Measurements from ENCODE around the gene OPCML.

Gene OPCML

DNA sequence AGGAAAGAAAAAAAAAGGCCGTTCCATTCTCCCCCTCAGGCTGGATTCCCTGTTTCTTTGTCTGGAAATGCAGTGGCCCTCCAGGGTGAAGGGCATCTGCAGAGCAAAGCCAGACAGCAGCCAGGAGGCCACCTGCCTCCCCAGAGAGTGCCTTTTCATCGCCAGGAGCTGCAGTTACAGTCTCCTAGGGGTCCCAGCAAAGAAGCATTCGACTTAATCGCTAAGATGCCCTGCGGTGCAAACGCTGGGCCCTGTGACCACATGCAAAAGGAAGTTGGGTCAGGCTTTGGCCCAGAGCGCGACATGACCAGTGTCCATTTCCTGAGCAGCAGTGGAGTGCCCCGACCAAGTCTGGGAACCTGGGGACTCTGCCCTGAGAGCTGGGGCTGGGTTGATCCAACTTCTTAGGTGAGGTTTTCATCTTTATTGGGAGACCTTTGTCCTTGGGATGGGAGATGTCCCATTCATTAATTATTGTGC is 304.6 kb downstream of the OPCML start:
- no peak for TF ChIP-seq RARB (CRISPR knock-in tag; IDR thresholded peaks at IDR 0.05)
- TF ChIP-seq ZFP30 (CRISPR knock-in tag; IDR thresholded peaks at IDR 0.05), result no peak
- TF ChIP-seq CSDC2 (CRISPR knock-in tag; IDR thresholded peaks at IDR 0.05), result no peak
- no peak for TF ChIP-seq SNAI2 (CRISPR knock-in tag; IDR thresholded peaks at IDR 0.05)
- TF ChIP-seq, protein P1, sequence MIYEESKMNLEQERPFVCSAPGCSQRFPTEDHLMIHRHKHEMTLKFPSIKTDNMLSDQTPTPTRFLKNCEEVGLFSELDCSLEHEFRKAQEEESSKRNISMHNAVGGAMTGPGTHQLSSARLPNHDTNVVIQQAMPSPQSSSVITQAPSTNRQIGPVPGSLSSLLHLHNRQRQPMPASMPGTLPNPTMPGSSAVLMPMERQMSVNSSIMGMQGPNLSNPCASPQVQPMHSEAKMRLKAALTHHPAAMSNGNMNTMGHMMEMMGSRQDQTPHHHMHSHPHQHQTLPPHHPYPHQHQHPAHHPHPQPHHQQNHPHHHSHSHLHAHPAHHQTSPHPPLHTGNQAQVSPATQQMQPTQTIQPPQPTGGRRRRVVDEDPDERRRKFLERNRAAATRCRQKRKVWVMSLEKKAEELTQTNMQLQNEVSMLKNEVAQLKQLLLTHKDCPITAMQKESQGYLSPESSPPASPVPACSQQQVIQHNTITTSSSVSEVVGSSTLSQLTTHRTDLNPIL (CRISPR knock-in tag; IDR thresholded peaks at IDR 0.05; ENCODE audit: low read depth), result no peak
- no peak for TF ChIP-seq ZC3H10 (CRISPR knock-in tag; IDR thresholded peaks at IDR 0.05)
- TF ChIP-seq, protein P2, sequence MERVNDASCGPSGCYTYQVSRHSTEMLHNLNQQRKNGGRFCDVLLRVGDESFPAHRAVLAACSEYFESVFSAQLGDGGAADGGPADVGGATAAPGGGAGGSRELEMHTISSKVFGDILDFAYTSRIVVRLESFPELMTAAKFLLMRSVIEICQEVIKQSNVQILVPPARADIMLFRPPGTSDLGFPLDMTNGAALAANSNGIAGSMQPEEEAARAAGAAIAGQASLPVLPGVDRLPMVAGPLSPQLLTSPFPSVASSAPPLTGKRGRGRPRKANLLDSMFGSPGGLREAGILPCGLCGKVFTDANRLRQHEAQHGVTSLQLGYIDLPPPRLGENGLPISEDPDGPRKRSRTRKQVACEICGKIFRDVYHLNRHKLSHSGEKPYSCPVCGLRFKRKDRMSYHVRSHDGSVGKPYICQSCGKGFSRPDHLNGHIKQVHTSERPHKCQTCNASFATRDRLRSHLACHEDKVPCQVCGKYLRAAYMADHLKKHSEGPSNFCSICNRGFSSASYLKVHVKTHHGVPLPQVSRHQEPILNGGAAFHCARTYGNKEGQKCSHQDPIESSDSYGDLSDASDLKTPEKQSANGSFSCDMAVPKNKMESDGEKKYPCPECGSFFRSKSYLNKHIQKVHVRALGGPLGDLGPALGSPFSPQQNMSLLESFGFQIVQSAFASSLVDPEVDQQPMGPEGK (CRISPR knock-in tag; IDR thresholded peaks at IDR 0.05; ENCODE audit: borderline replicate concordance), result no peak
- TF ChIP-seq PPARA (CRISPR knock-in tag; IDR thresholded peaks at IDR 0.05; ENCODE audit: borderline replicate concordance), result no peak
- no peak for TF ChIP-seq GLIS3 (CRISPR knock-in tag; IDR thresholded peaks at IDR 0.05)
- TF ChIP-seq TSHZ2 (CRISPR knock-in tag; IDR thresholded peaks at IDR 0.05), result no peak
- TF ChIP-seq ZNF70 (CRISPR knock-in tag; IDR thresholded peaks at IDR 0.05), result no peak
- no peak for TF ChIP-seq ARNTL (CRISPR knock-in tag; IDR thresholded peaks at IDR 0.05; ENCODE audit: borderline replicate concordance, low read depth)
- no peak for TF ChIP-seq TCF4 (CRISPR knock-in tag; IDR thresholded peaks at IDR 0.05; ENCODE audit: borderline replicate concordance)
- no peak for TF ChIP-seq ZNF565 (CRISPR knock-in tag; conservative IDR thresholded peaks at IDR 0.05; ENCODE audit: low read depth)
- TF ChIP-seq ZFP3 (CRISPR knock-in tag; IDR thresholded peaks at IDR 0.05), result no peak
- TF ChIP-seq TOX (CRISPR knock-in tag; IDR thresholded peaks at IDR 0.05; ENCODE audit: borderline replicate concordance), result no peak
- no peak for TF ChIP-seq CSRNP3 (CRISPR knock-in tag; IDR thresholded peaks at IDR 0.05)
- TF ChIP-seq, protein P3, sequence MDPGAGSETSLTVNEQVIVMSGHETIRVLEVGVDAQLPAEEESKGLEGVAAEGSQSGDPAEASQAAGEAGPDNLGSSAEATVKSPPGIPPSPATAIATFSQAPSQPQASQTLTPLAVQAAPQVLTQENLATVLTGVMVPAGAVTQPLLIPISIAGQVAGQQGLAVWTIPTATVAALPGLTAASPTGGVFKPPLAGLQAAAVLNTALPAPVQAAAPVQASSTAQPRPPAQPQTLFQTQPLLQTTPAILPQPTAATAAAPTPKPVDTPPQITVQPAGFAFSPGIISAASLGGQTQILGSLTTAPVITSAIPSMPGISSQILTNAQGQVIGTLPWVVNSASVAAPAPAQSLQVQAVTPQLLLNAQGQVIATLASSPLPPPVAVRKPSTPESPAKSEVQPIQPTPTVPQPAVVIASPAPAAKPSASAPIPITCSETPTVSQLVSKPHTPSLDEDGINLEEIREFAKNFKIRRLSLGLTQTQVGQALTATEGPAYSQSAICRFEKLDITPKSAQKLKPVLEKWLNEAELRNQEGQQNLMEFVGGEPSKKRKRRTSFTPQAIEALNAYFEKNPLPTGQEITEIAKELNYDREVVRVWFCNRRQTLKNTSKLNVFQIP (CRISPR knock-in tag; IDR thresholded peaks at IDR 0.05; ENCODE audit: borderline replicate concordance, low read depth), result no peak
- ATAC-seq, result no peak

GRCh38 chr11:133224271-133224670 is 308.0 kb downstream of the OPCML start:
- no peak for ATAC-seq
- no peak for TF ChIP-seq BACH2 (CRISPR knock-in tag; IDR thresholded peaks at IDR 0.05; ENCODE audit: borderline replicate concordance)
- no peak for TF ChIP-seq ZFP30 (CRISPR knock-in tag; IDR thresholded peaks at IDR 0.05)
- no peak for TF ChIP-seq PPARA (CRISPR knock-in tag; IDR thresholded peaks at IDR 0.05; ENCODE audit: borderline replicate concordance)
- no peak for TF ChIP-seq ESRRG (CRISPR knock-in tag; IDR thresholded peaks at IDR 0.05)
- TF ChIP-seq ISL1 (CRISPR knock-in tag; IDR thresholded peaks at IDR 0.05), result no peak
- TF ChIP-seq TSHZ2 (CRISPR knock-in tag; IDR thresholded peaks at IDR 0.05), result no peak
- no peak for TF ChIP-seq CSRNP3 (CRISPR knock-in tag; IDR thresholded peaks at IDR 0.05)
- no peak for TF ChIP-seq GLIS3 (CRISPR knock-in tag; IDR thresholded peaks at IDR 0.05)
- no peak for TF ChIP-seq RARB (CRISPR knock-in tag; IDR thresholded peaks at IDR 0.05)
- TF ChIP-seq ZNF70 (CRISPR knock-in tag; IDR thresholded peaks at IDR 0.05), result no peak
- no peak for TF ChIP-seq SNAI2 (CRISPR knock-in tag; IDR thresholded peaks at IDR 0.05)
- no peak for TF ChIP-seq ZC3H10 (CRISPR knock-in tag; IDR thresholded peaks at IDR 0.05)
- TF ChIP-seq ZNF565 (CRISPR knock-in tag; conservative IDR thresholded peaks at IDR 0.05; ENCODE audit: low read depth), result no peak
- TF ChIP-seq ZNF8 (CRISPR knock-in tag; IDR thresholded peaks at IDR 0.05), result no peak
- no peak for TF ChIP-seq ARNTL (CRISPR knock-in tag; IDR thresholded peaks at IDR 0.05; ENCODE audit: borderline replicate concordance, low read depth)
- TF ChIP-seq, protein P3 (CRISPR knock-in tag; IDR thresholded peaks at IDR 0.05; ENCODE audit: borderline replicate concordance, low read depth), result no peak

All from SK-N-SH treated with all-trans-retinoic acid at 6 μM for 48 hours (cell line).